Left cardiac atrium (tissue), 4 donors: ENCODE data around the gene LIN54. TPM values are rescaled to one million over a fixed set of nuclear protein-coding genes. Genes with fewer than 3 reads are reported as not detected.
"Not testable (repeated sequence)": the region's sequence is repeated elsewhere in the genome, so short reads cannot be mapped to it uniquely, and the experiment has no call there.

Source experiments
- ATAC-seq, 2 donors: fragments of 200-7000 bp; cut with Tn5 transposase; one replicate each; pipeline ENCODE4 v1.9.1; 2020; ENCODE audit warnings: mild to moderate bottlenecking in 2 of 2, moderate library complexity in 2 of 2
- DNase-seq: peaks from one replicate; pipeline ENCODE4 v3.0.0-alpha.2; 2020
- intact Hi-C, 2 donors: fragments of 100-400 bp; cut with DNase I; formaldehyde crosslinking; loops; one replicate each; pipeline versions ENCODE4 v1.14.1 to v1.15.1; 2022 to 2023
- long read RNA-seq: library from polyadenylated mRNA; unstranded; transcript quantifications from one replicate; pipeline ENCODE4 v2.0.0, GENCODE V29; 2021
- total RNA-seq, 2 donors: library from RNA; stranded (reverse); fragmentation: NEBNext Ultra II Directional; extraction: Animal tissue kit (Norgen Biotek cat#: 25700); gene quantifications; one replicate each; pipeline ENCODE4 v1.2.1, GENCODE V29; 2021
- donor health status: DM: no; HTN: yes; CAD: no.
- donor health status: DM: no; HTN: yes; CAD: no; lungs with severe emphysema.
- donor health status: DM: yes; HTN: yes; CAD: no.
- donor health status: Dilated cardiomyopathy.

LIN54 gene
- 1 to 10 TPM; 6.0 to 6.8 TPM for total RNA-seq
- long read RNA-seq, full-length matches to known transcripts = 4 of 6 reads
- long read RNA-seq, partial matches to known transcripts = 1 of 6 reads
- long read RNA-seq, other reads (novel, unspliced or antisense) = 1 of 6 reads

GRCh38 chr4:83010522-83011318 lies at the start of gene LIN54:
TSS of gene LIN54 (minus strand) at chr4:83010823. CDS start at chr4:82984844, 25,979 bp downstream.
- DNase-seq (peak; percentile 87), ATAC-seq (peak; percentile 50 to 71)
- intact Hi-C loops = loop anchor here (5.0 to 10.0 kb wide), 2 partner anchors 106 to 108 kb away; partner anchors contain the start of gene THAP9 (in 2 of the 2)

GRCh38 chr4:83054928-83055327 lies 44.3 kb upstream of the LIN54 start:
- intact Hi-C loops = no loop called here
- ATAC-seq (no peak), DNase-seq (no peak)

DNA sequence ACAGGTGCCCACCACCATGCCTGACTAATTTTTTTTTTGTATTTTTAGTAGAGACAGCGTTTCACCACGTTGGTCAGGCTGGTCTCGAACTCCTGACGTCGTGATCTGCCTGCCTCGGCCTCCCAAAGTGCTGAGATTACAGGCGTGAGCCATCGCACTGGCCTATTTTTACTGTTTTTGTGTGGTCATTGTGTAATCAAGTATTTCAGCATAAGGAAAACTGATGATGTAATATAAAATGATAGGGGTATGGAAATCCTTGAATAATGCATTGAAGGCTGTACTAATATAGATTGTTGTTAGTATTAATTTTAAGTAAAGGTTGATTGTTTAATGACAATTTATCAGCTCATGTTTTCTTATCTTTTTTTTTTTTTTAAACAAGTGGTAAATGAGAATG lies 38.2 kb upstream of the LIN54 start:
- DNase-seq, ATAC-seq, intact Hi-C loops: not testable (repeated sequence)

DNA sequence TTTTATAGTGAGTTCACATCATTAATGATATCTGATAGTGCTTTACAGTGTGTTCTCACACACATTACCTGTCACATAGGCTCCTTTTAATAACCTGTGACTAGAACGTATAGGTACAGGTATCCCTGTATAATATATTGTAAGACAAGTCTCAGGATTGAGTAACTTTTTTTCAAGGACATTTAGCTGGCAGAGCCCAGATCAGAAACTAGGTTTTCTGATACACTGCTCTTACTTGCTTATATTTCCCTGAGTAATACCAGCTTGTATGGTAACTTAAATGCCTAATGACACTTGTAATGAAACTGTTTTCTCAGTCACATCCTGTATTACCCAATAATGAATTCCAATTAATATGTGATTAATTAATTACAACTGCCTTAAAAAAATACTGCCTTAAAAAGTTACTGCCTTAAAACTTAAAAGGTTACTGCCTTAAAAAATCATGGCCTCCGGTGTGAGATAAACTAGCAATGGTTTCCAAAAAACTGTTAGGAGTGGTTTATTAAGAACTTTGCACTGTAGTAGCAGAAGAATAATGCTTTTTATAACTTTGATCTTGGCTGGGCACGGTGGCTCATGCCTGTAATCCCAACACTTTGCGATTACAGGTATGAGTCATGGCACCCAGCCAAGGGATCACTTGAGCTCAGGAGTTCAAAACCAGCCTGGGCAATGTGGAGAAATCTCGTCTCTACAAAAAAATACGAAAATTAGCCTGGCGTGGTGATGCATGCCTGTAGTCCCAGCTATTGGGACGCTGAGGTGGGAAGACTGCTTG lies 36.3 kb upstream of the LIN54 start:
- DNase-seq = no peak
- ATAC-seq = no peak

GRCh38 chr4:83043801-83044407 lies 33.3 kb upstream of the LIN54 start:
- DNase-seq = no peak
- ATAC-seq = no peak
- intact Hi-C loops = no loop called here

More for the DNA sequence above, 36.3 kb upstream of the LIN54 start:
- intact Hi-C loops = no loop called here

DNA sequence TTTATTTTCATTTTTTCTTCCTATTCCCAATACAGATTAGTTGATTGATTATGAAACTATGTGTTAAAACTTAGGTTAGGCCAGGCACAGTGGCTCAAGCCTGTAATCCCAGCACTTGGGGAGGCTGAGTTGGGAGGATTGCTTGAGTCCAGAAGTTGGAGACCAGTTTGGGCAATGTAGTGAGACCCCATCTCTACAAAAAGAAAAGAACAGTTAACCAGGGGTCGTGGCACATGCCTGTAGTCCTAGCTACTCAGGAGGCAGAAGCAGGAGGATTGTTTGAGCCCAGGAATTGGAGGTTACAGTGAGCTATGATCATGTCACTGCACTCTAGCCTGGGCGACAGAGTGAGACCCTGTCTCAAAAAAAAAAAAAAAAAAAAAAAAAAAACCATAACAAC lies 32.5 kb upstream of the LIN54 start:
- DNase-seq, ATAC-seq, intact Hi-C loops: not testable (repeated sequence)

DNA sequence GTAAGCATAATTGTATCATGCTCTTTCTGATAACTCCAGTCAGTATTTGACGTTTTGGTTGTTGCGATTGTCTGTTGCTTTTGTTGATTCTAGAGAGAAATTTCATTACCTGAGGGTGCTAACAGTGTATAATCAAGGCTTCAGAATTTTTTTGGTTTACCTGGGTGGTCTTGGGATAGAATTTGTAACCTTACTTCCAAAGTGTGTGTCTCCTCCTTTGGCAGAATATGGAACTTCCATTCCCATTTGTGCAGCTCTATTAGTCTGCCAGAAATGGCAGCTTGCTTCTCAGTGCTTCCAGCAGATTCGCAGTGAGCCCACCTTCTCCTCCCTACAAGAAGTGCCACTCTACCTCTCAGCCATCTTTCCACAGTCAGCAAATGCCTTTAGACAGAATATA lies 29.6 kb upstream of the LIN54 start:
- ATAC-seq (no peak), DNase-seq (no peak)
- intact Hi-C loops = no loop called here

- no peak for DNase-seq
- intact Hi-C loops = no loop called here
- no peak for ATAC-seq
Observed at GRCh38 chr4:83036991-83037665, 26.5 kb upstream of the LIN54 start.

- intact Hi-C loops = loop anchor here in 1 of 2 donors (1.0 kb wide), 1 partner anchor 22 kb away; no protein-coding TSS in a partner anchor
- peak; percentile 100 for ATAC-seq
- DNase-seq = peak; percentile 98
Observed at GRCh38 chr4:83034630-83035494, 24.2 kb upstream of the LIN54 start, which contains the start of gene COPS4. TSS of gene COPS4 (plus strand) at chr4:83035183. CDS start at chr4:83035225, 42 bp downstream.

GRCh38 chr4:83029688-83030087 lies 19.1 kb upstream of the LIN54 start:
- intact Hi-C loops = no loop called here
- DNase-seq (no peak), ATAC-seq (no peak)

- DNase-seq (no peak), ATAC-seq (no peak)
- intact Hi-C loops = no loop called here
Observed at GRCh38 chr4:83028976-83029375, 18.4 kb upstream of the LIN54 start.

- ATAC-seq = no peak
- intact Hi-C loops = no loop called here
- no peak for DNase-seq
Observed at GRCh38 chr4:83025563-83025962, 14.9 kb upstream of the LIN54 start.

GRCh38 chr4:83024233-83024632 lies 13.6 kb upstream of the LIN54 start:
- DNase-seq (no peak), ATAC-seq (no peak)
- intact Hi-C loops = no loop called here

DNA sequence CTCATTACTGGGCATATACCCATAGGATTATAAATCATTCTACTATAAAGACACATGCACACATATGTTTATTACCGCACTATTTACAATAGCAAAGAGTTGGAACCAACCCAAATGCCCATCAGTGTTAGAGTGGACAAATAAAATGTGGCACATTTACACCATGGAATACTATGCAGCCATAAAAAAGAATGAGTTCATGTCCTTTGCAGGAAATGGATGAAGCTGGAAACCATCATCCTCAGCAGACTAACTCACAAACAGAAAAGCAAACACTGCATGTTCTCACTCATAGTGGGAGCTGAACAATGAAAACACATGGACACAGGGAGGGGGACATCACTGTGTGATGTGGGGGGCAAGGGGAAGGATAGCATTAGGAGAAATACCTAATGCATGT lies 13.0 kb upstream of the LIN54 start:
- intact Hi-C loops, DNase-seq, ATAC-seq: not testable (repeated sequence)

GRCh38 chr4:83022724-83023450 lies 12.3 kb upstream of the LIN54 start:
- no peak for ATAC-seq
- DNase-seq = no peak
- intact Hi-C loops = no loop called here

- DNase-seq (no peak), ATAC-seq (no peak)
- intact Hi-C loops = loop anchor here in 1 of 2 donors (10.0 kb wide), 1 partner anchor 115 kb away; the partner anchor contains the start of gene THAP9
Observed at GRCh38 chr4:83019794-83020494, 9.3 kb upstream of the LIN54 start.
